ENCODE results near the gene MADCAM1.

DNA sequence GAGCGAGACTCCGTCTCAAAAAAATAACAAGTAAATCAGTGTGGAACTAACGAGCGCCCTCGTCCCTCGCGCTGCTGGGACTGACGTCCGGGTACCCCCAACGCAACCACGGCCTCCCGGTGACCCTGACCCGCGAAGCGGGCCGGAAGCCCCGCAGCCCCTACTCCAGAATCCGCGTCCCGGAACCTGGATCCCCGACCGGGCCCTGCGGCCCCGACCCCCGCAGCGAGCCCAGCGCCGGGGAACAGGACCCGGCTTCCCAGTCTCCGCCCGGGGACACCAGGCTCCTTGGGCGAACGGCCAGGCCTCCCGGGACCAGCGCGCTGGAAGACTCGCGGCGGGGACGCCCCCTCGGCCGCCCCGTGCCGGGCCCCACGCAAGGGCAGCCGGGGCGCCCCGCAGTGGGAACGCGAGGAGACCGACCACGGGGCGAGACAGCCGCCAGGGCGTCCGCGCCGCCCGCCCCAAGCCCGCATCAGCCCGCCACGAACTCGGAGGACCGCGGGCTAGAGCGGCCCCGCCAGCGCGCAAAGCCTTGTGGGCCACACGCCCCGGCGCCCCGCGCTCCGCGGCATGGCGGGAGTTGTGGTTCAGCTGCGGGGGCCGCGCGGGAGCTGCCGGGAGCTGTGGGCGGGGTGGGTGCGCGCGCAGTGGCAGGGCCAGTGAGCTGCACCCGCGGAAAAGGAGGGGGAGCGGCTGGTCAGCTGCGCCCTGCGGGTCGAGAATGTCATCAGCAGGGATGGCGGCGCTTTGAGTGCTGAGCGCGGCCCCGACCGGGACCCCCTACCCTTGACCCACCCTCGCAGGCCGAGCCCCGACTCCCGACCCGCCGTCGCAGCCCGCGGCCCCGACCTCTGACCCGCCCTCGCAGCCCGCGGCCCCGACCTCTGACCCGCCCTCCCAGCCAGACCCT is 7.5 kb upstream of the MADCAM1 start:
- peak in 1 of 2 donors; percentile 87 for TF ChIP-seq POLR2A (IDR thresholded peaks at IDR 0.05)
- TF ChIP-seq, protein P1, sequence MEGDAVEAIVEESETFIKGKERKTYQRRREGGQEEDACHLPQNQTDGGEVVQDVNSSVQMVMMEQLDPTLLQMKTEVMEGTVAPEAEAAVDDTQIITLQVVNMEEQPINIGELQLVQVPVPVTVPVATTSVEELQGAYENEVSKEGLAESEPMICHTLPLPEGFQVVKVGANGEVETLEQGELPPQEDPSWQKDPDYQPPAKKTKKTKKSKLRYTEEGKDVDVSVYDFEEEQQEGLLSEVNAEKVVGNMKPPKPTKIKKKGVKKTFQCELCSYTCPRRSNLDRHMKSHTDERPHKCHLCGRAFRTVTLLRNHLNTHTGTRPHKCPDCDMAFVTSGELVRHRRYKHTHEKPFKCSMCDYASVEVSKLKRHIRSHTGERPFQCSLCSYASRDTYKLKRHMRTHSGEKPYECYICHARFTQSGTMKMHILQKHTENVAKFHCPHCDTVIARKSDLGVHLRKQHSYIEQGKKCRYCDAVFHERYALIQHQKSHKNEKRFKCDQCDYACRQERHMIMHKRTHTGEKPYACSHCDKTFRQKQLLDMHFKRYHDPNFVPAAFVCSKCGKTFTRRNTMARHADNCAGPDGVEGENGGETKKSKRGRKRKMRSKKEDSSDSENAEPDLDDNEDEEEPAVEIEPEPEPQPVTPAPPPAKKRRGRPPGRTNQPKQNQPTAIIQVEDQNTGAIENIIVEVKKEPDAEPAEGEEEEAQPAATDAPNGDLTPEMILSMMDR (IDR thresholded peaks at IDR 0.05), result peak in 1 of 6 experiments; percentile 24

Data from thyroid gland (tissue), 4 donors.